Tibial nerve (tissue), 4 donors: ENCODE measurements around the gene PRPF19.

Experiments
- CTCF ChIP-seq, 5 experiments: fragments of 200-600 bp in 3 of 5; fragments of 450-650 bp in 2 of 5; sonication (generic) in 3 of 5; IDR thresholded peaks; one replicate each; pipeline ENCODE4 v1.5.1; 2016 to 2019; ENCODE audit warnings: antibody characterized with exemption in 5 of 5, mild to moderate bottlenecking in 3 of 5, moderate library complexity in 2 of 5
- EP300 ChIP-seq, 2 donors: sonication (generic); formaldehyde crosslinking; IDR thresholded peaks; one replicate each; pipeline ENCODE4 v1.6.1; 2017; ENCODE audit warnings: antibody characterized with exemption in 2 of 2, mild to moderate bottlenecking in 1 of 2
- POLR2A ChIP-seq, 2 donors: fragments of 450-650 bp; IDR thresholded peaks; one replicate each; pipeline ENCODE4 v1.6.1; 2017; ENCODE audit warnings: antibody characterized with exemption in 2 of 2, mild to moderate bottlenecking in 2 of 2, moderate library complexity in 2 of 2

- TF ChIP-seq CTCF (IDR thresholded peaks at IDR 0.05) (no peak), POLR2A (IDR thresholded peaks at IDR 0.05) (no peak), EP300 (IDR thresholded peaks at IDR 0.05) (no peak)
Observed at GRCh38 chr11:60867871-60868681, 38.3 kb downstream of the PRPF19 start.
